Measurements from ENCODE around the gene IFIT2. TPM values are rescaled to one million over a fixed set of nuclear protein-coding genes. Genes with fewer than 3 reads are reported as not detected.

The IFIT2 gene
- total and polyA plus RNA-seq, 2 donors (not counting 3 experiments of a cell fraction or from before 2014, with no cell fraction given) = 0.23 to 1.4 TPM

DNA sequence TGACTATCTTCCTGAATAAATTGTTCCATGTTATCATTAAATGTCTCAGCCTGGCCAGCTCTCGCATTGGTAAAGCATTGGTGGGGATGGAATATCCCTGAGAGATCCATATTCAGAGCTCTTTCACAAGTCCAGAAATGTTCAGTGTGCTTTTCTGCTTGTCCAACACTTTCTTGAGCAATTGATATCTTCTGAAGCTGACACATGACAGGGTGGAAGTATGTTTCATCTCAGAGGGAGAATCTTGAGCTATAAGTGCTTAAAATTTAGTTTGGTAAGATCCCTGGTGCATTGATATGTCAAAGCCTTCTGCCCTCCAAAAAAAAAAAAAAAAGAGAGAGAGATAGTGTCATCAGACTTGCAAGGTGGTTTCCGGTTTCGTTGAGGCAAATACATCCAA is 33.4 kb downstream of the IFIT2 start:
- no peaks in the 10 kb centered on the region for H3K36me3 ChIP-seq (ENCODE audit: control insufficient read depth in 2 of 2, extremely low read depth in 1 of 2, insufficient read depth in 2 of 2, low read length in 2 of 2)
- no peak overlapping the region for H3K9ac ChIP-seq (replicated peaks; ENCODE audit: extremely low read depth, insufficient read depth, low read length)
- intact Hi-C loops (cut with micrococcal nuclease) (no loop called here), dilution Hi-C loops (cut with MboI; ENCODE audit: extremely low pct_ligation_motif_present, low sequenced_read_pairs) (no loop called here)
- no peaks in the 10 kb centered on the region for H4K20me1 ChIP-seq (replicated peaks; ENCODE audit: control insufficient read depth, extremely low read depth, insufficient read depth, low read length)
- no peaks in the 10 kb centered on the region for H3K9me3 ChIP-seq (replicated peaks; ENCODE audit: control insufficient read depth, insufficient read depth, low read length)
- FAIRE-seq (no peak), DNase-seq (ENCODE audit: low read depth, low spot score) (no peak)
- no peak overlapping the region for H3K4me2 ChIP-seq (ENCODE audit: insufficient read depth, low read length)
- no peaks in the 10 kb centered on the region for H3K27me3 ChIP-seq (ENCODE audit: control insufficient read depth in 2 of 2, insufficient read depth in 2 of 2, low read length in 2 of 2)
- H2AFZ ChIP-seq (ENCODE audit: low read depth, low read length) = no peak overlapping the region
- peaks cover 4% of the 10 kb centered on the region for H3K4me1 ChIP-seq (ENCODE audit: control insufficient read depth, extremely low read depth, insufficient read depth, low read length)
- ChIA-PET POLR2A (no interaction called here), CTCF (interaction anchor here (0.9 kb wide), 1 partner anchor 34 kb away, joined by 4 read pairs; no protein-coding TSS in a partner anchor)
- H3K9me1 ChIP-seq (replicated peaks; ENCODE audit: control insufficient read depth, extremely low read depth, insufficient read depth, low read length) = no peaks in the 10 kb centered on the region
- no peak for TF ChIP-seq POLR2AphosphoS5 (IDR thresholded peaks at IDR 0.05; ENCODE audit: insufficient read depth, low read depth, low read length)
- TF ChIP-seq FOS (IDR thresholded peaks at IDR 0.05; ENCODE audit: borderline replicate concordance, insufficient read depth, low read length) = no peak
- TF ChIP-seq MYC (IDR thresholded peaks at IDR 0.05; ENCODE audit: low read depth, low read length) = no peak
- H3K4me3 ChIP-seq (replicated peaks in 1 of 3; ENCODE audit: insufficient read depth in 1 of 3, low read depth in 1 of 3, low read length in 3 of 3) = no peak overlapping the region
- H3K79me2 ChIP-seq (ENCODE audit: control insufficient read depth, insufficient read depth, low read length) = no peaks in the 10 kb centered on the region
- BruUV-seq (replicated peaks) = no TSS peak
- H3K27ac ChIP-seq (ENCODE audit: insufficient read depth, low read depth, low read length) = no peak overlapping the region

DNA sequence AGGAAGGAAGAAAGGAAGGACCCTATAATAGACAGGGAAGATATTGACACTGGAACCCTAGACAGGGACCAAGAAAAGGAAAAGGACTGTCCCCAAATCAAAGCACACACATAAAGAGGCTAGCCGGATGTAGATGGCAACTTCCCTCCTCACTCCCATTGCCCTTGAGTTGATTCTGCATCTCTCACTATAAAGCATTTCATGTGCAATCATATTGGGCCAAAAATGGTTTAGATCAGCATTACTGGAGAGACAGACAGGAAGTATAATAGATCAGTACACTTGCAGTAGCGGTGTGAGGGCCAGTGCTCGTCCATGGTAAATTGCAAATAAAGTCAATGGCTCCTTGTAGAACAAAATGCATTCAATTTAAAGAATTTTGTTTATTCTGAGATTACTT is 34.4 kb downstream of the IFIT2 start:
- Histone ChIP-seq H2AFZ (ENCODE audit: low read depth, low read length) (no peak overlapping the region), H3K9me1 (replicated peaks; ENCODE audit: control insufficient read depth, extremely low read depth, insufficient read depth, low read length) (no peaks in the 10 kb centered on the region), H3K27me3 (ENCODE audit: control insufficient read depth in 2 of 2, insufficient read depth in 2 of 2, low read length in 2 of 2) (no peaks in the 10 kb centered on the region), H4K20me1 (replicated peaks; ENCODE audit: control insufficient read depth, extremely low read depth, insufficient read depth, low read length) (no peaks in the 10 kb centered on the region), H3K9me3 (replicated peaks; ENCODE audit: control insufficient read depth, insufficient read depth, low read length) (no peaks in the 10 kb centered on the region), H3K36me3 (ENCODE audit: control insufficient read depth in 2 of 2, extremely low read depth in 1 of 2, insufficient read depth in 2 of 2, low read length in 2 of 2) (no peaks in the 10 kb centered on the region), H3K4me2 (ENCODE audit: insufficient read depth, low read length) (no peak overlapping the region), H3K4me1 (ENCODE audit: control insufficient read depth, extremely low read depth, insufficient read depth, low read length) (peaks cover 4% of the 10 kb centered on the region), H3K4me3 (replicated peaks in 1 of 3; ENCODE audit: insufficient read depth in 1 of 3, low read depth in 1 of 3, low read length in 3 of 3) (no peak overlapping the region), H3K79me2 (ENCODE audit: control insufficient read depth, insufficient read depth, low read length) (no peaks in the 10 kb centered on the region), H3K9ac (replicated peaks; ENCODE audit: extremely low read depth, insufficient read depth, low read length) (no peak overlapping the region), H3K27ac (ENCODE audit: insufficient read depth, low read depth, low read length) (no peak overlapping the region)
- ChIA-PET POLR2A (no interaction called here), CTCF (no interaction called here)
- no TSS peak for BruUV-seq (replicated peaks)
- FAIRE-seq (no peak), DNase-seq (ENCODE audit: low read depth, low spot score) (no peak)
- TF ChIP-seq, protein P1, sequence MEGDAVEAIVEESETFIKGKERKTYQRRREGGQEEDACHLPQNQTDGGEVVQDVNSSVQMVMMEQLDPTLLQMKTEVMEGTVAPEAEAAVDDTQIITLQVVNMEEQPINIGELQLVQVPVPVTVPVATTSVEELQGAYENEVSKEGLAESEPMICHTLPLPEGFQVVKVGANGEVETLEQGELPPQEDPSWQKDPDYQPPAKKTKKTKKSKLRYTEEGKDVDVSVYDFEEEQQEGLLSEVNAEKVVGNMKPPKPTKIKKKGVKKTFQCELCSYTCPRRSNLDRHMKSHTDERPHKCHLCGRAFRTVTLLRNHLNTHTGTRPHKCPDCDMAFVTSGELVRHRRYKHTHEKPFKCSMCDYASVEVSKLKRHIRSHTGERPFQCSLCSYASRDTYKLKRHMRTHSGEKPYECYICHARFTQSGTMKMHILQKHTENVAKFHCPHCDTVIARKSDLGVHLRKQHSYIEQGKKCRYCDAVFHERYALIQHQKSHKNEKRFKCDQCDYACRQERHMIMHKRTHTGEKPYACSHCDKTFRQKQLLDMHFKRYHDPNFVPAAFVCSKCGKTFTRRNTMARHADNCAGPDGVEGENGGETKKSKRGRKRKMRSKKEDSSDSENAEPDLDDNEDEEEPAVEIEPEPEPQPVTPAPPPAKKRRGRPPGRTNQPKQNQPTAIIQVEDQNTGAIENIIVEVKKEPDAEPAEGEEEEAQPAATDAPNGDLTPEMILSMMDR (IDR thresholded peaks at IDR 0.05; ENCODE audit: extremely low read depth in 1 of 2, insufficient read depth in 1 of 2, low read depth in 1 of 2, low read length in 2 of 2) = no peak
- no peak for TF ChIP-seq JUN (IDR thresholded peaks at IDR 0.05; ENCODE audit: borderline replicate concordance, insufficient read depth, insufficient read length, low read depth)
- no peak for TF ChIP-seq POLR2AphosphoS5 (IDR thresholded peaks at IDR 0.05; ENCODE audit: insufficient read depth, low read depth, low read length)
- no peak for TF ChIP-seq FOS (IDR thresholded peaks at IDR 0.05; ENCODE audit: borderline replicate concordance, insufficient read depth, low read length)
- intact Hi-C loops (cut with micrococcal nuclease) (no loop called here), dilution Hi-C loops (cut with MboI; ENCODE audit: extremely low pct_ligation_motif_present, low sequenced_read_pairs) (no loop called here)

Measured in endothelial cell of umbilical vein (primary cell).